ENCODE measurements around the gene RUNX1. TPM values are rescaled to one million over a fixed set of nuclear protein-coding genes. Genes with fewer than 3 reads are reported as not detected.

The RUNX1 gene
- total and polyA plus RNA-seq, 2 donors (not counting 3 experiments of a cell fraction or from before 2014, with no cell fraction given): 4.6 to 17.9 TPM

GRCh38 chr21:34908419-34909055 is 140.6 kb downstream of the RUNX1 start:
- ChIA-PET POLR2A (no interaction called here), CTCF (no interaction called here)
- no peak overlapping the region for H3K4me3 ChIP-seq (replicated peaks in 1 of 3; ENCODE audit: insufficient read depth in 1 of 3, low read depth in 1 of 3, low read length in 3 of 3)
- H3K27ac ChIP-seq (ENCODE audit: insufficient read depth, low read depth, low read length): no peak overlapping the region
- H3K4me2 ChIP-seq (ENCODE audit: insufficient read depth, low read length): no peak overlapping the region
- no peak for DNase-seq (ENCODE audit: low read depth, low spot score)
- BruUV-seq (replicated peaks): no TSS peak
- intact Hi-C loops (cut with micrococcal nuclease): no loop called here
- H3K9ac ChIP-seq (replicated peaks; ENCODE audit: extremely low read depth, insufficient read depth, low read length): no peak overlapping the region
- no peak overlapping the region for H2AFZ ChIP-seq (ENCODE audit: low read depth, low read length)
- no peaks in the 10 kb centered on the region for H4K20me1 ChIP-seq (replicated peaks; ENCODE audit: control insufficient read depth, extremely low read depth, insufficient read depth, low read length)
- no peaks in the 10 kb centered on the region for H3K9me3 ChIP-seq (replicated peaks; ENCODE audit: control insufficient read depth, insufficient read depth, low read length)
- H3K36me3 ChIP-seq (ENCODE audit: control insufficient read depth in 2 of 2, extremely low read depth in 1 of 2, insufficient read depth in 2 of 2, low read length in 2 of 2): no peaks in the 10 kb centered on the region
- no peak for FAIRE-seq
- H3K4me1 ChIP-seq (ENCODE audit: control insufficient read depth, extremely low read depth, insufficient read depth, low read length): no peaks in the 10 kb centered on the region
- TF ChIP-seq EZH2 (IDR thresholded peaks at IDR 0.05; ENCODE audit: borderline replicate concordance, low read depth, low read length, severe bottlenecking): peak; percentile 47
- no peak for TF ChIP-seq GATA2 (IDR thresholded peaks at IDR 0.05; ENCODE audit: insufficient read depth, insufficient read length, low read depth, low read length)
- dilution Hi-C loops (cut with MboI; ENCODE audit: extremely low pct_ligation_motif_present, low sequenced_read_pairs): no loop called here
- no peaks in the 10 kb centered on the region for H3K79me2 ChIP-seq (ENCODE audit: control insufficient read depth, insufficient read depth, low read length)
- no peaks in the 10 kb centered on the region for H3K9me1 ChIP-seq (replicated peaks; ENCODE audit: control insufficient read depth, extremely low read depth, insufficient read depth, low read length)
- peaks cover 40 to 63% of the 10 kb centered on the region in 2 experiments for H3K27me3 ChIP-seq (ENCODE audit: control insufficient read depth in 2 of 2, insufficient read depth in 2 of 2, low read length in 2 of 2)

GRCh38 chr21:34907461-34908418 is 141.4 kb downstream of the RUNX1 start:
- intact Hi-C loops (cut with micrococcal nuclease) (no loop called here), dilution Hi-C loops (cut with MboI; ENCODE audit: extremely low pct_ligation_motif_present, low sequenced_read_pairs) (no loop called here)
- Histone ChIP-seq H3K9ac (replicated peaks; ENCODE audit: extremely low read depth, insufficient read depth, low read length) (no peak overlapping the region), H3K27ac (ENCODE audit: insufficient read depth, low read depth, low read length) (no peak overlapping the region), H3K79me2 (ENCODE audit: control insufficient read depth, insufficient read depth, low read length) (no peaks in the 10 kb centered on the region), H3K4me1 (ENCODE audit: control insufficient read depth, extremely low read depth, insufficient read depth, low read length) (no peaks in the 10 kb centered on the region), H4K20me1 (replicated peaks; ENCODE audit: control insufficient read depth, extremely low read depth, insufficient read depth, low read length) (no peaks in the 10 kb centered on the region), H3K4me2 (ENCODE audit: insufficient read depth, low read length) (no peak overlapping the region), H3K36me3 (ENCODE audit: control insufficient read depth in 2 of 2, extremely low read depth in 1 of 2, insufficient read depth in 2 of 2, low read length in 2 of 2) (no peaks in the 10 kb centered on the region), H3K9me1 (replicated peaks; ENCODE audit: control insufficient read depth, extremely low read depth, insufficient read depth, low read length) (no peaks in the 10 kb centered on the region), H3K9me3 (replicated peaks; ENCODE audit: control insufficient read depth, insufficient read depth, low read length) (no peaks in the 10 kb centered on the region), H3K27me3 (ENCODE audit: control insufficient read depth in 2 of 2, insufficient read depth in 2 of 2, low read length in 2 of 2) (peaks cover 42 to 63% of the 10 kb centered on the region in 2 experiments), H3K4me3 (replicated peaks in 1 of 3; ENCODE audit: insufficient read depth in 1 of 3, low read depth in 1 of 3, low read length in 3 of 3) (no peak overlapping the region), H2AFZ (ENCODE audit: low read depth, low read length) (no peak overlapping the region)
- TF ChIP-seq GATA2 (IDR thresholded peaks at IDR 0.05; ENCODE audit: insufficient read depth, insufficient read length, low read depth, low read length): no peak
- TF ChIP-seq EZH2 (IDR thresholded peaks at IDR 0.05; ENCODE audit: borderline replicate concordance, low read depth, low read length, severe bottlenecking): no peak
- CTCF ChIA-PET: no interaction called here
- DNase-seq (ENCODE audit: low read depth, low spot score) (no peak), FAIRE-seq (no peak)
- POLR2A ChIA-PET: interaction anchor here (0.6 kb wide), 1 partner anchor 104 kb away, joined by 3 read pairs; no protein-coding TSS in a partner anchor
- BruUV-seq (replicated peaks): no TSS peak

Data from endothelial cell of umbilical vein (primary cell).